ENCODE results near the gene EAF1.
"Not testable (repeated sequence)": the region's sequence is repeated elsewhere in the genome, so short reads cannot be mapped to it uniquely, and the experiment has no call there.

Gene EAF1

GRCh38 chr3:15427182-15427880, at the start of gene EAF1, which contains the start of gene METTL6:
EAF1 (plus strand) TSS chr3:15427598; CDS start chr3:15427780, 182 bp downstream.
METTL6 (minus strand) TSS chr3:15427544; CDS start chr3:15426511, 1,033 bp downstream.
- peak; percentile 32 for DNase-seq

- DNase-seq, result peak; percentile 33
Measured at GRCh38 chr3:15377961-15378791, 49.2 kb upstream of the EAF1 start.

- no peak for DNase-seq
Measured at GRCh38 chr3:15380980-15381890, 46.2 kb upstream of the EAF1 start.

- DNase-seq, result no peak
Measured at GRCh38 chr3:15382405-15382923, 44.9 kb upstream of the EAF1 start.

- no peak for DNase-seq
Measured at GRCh38 chr3:15384510-15385237, 42.7 kb upstream of the EAF1 start.

GRCh38 chr3:15385238-15385695, 42.1 kb upstream of the EAF1 start:
- DNase-seq, result not testable (repeated sequence)

GRCh38 chr3:15385901-15386653, 41.3 kb upstream of the EAF1 start:
- no peak for DNase-seq

GRCh38 chr3:15386654-15386955, 40.8 kb upstream of the EAF1 start:
- not testable (repeated sequence) for DNase-seq

- DNase-seq, result no peak
Measured at GRCh38 chr3:15387171-15387581, 40.2 kb upstream of the EAF1 start.

- DNase-seq, result no peak
Measured at GRCh38 chr3:15387735-15388134, 39.7 kb upstream of the EAF1 start.

- not testable (repeated sequence) for DNase-seq
Measured at GRCh38 chr3:15388335-15388734, 39.1 kb upstream of the EAF1 start.

GRCh38 chr3:15390460-15390859, 36.9 kb upstream of the EAF1 start:
- DNase-seq, result no peak

- DNase-seq, result no peak
Measured at GRCh38 chr3:15391007-15391406, 36.4 kb upstream of the EAF1 start.

GRCh38 chr3:15393252-15393651, 34.1 kb upstream of the EAF1 start:
- DNase-seq, result not testable (repeated sequence)

GRCh38 chr3:15398731-15399133, 28.7 kb upstream of the EAF1 start:
- not testable (repeated sequence) for DNase-seq

- DNase-seq, result no peak
Measured at GRCh38 chr3:15399970-15400369, 27.4 kb upstream of the EAF1 start.

GRCh38 chr3:15401936-15402335, 25.5 kb upstream of the EAF1 start:
- DNase-seq, result no peak

- DNase-seq, result no peak
Measured at GRCh38 chr3:15403495-15403894, 23.9 kb upstream of the EAF1 start.

- no peak for DNase-seq
Measured at GRCh38 chr3:15403965-15404364, 23.4 kb upstream of the EAF1 start.

- no peak for DNase-seq
Measured at GRCh38 chr3:15404767-15405166, 22.6 kb upstream of the EAF1 start.

- DNase-seq, result no peak
Measured at GRCh38 chr3:15405448-15406050, 21.8 kb upstream of the EAF1 start.

All from NCI-H524 treated with DMSO at 0.1 percent for 48 hours (cell line).